ENCODE data around the gene ZSCAN32.

Gene ZSCAN32

GRCh38 chr16:3358871-3359270 lies 41.9 kb downstream of the ZSCAN32 start:
- no peak for DNase-seq

GRCh38 chr16:3356118-3356517 lies 44.7 kb downstream of the ZSCAN32 start:
- DNase-seq: no peak

- DNase-seq: no peak
These were observed 45.2 kb downstream of the ZSCAN32 start, which contains the start of gene OR2C1 for GRCh38 chr16:3355589-3355988. OR2C1 (plus strand) TSS chr16:3355889; CDS start chr16:3355941, 52 bp downstream.

GRCh38 chr16:3349175-3349574 lies 51.6 kb downstream of the ZSCAN32 start:
- no peak for DNase-seq

GRCh38 chr16:3348547-3349167 lies 52.1 kb downstream of the ZSCAN32 start:
- DNase-seq: no peak

- DNase-seq: no peak
These were observed 53.2 kb downstream of the ZSCAN32 start for GRCh38 chr16:3347586-3347985.

GRCh38 chr16:3346041-3346440 lies 54.8 kb downstream of the ZSCAN32 start:
- DNase-seq: no peak

Measured in anterior cingulate cortex (tissue), 58 donors.